SK-N-MC (cell line): Measurements from ENCODE around the gene CNGA2.

Experiments
- EZH2 ChIP-seq: fragments of 200-600 bp; sonication (generic); IDR thresholded peaks from one replicate; pipeline ENCODE4 v1.6.1; 2017; ENCODE audit warnings: antibody characterized with exemption
- FOXP2 ChIP-seq: optimal IDR thresholded peaks from 2 replicates; pipeline ENCODE3; 2011; ENCODE audit warnings: mild to moderate bottlenecking, moderate library complexity; ENCODE audit not compliant: insufficient read depth; ENCODE audit errors: extremely low read length, control extremely low read depth
- POLR2AphosphoS5 ChIP-seq: IDR thresholded peaks from 2 replicates; pipeline ENCODE4 v1.6.1; 2012; ENCODE audit warnings: mild to moderate bottlenecking, low read depth, low read length, borderline replicate concordance

DNA sequence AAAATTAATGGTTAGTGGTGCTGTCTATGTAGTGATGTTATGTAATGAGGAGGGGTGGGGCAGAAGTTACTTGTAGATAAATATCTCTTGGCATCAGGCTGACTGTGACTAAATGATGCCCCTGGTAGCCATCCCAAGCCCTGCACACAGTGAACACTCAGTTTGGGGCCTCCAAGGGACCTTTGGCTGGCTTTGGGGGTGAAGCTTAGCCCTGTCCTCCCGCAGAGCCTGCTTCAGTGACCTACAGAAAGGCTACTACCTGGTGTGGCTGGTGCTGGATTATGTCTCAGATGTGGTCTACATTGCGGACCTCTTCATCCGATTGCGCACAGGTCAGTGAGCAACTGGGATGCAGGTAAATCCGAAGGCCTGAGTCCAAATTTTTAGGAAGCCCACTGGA, 7.8 kb downstream of the CNGA2 start:
- TF ChIP-seq EZH2 (no peak), POLR2AphosphoS5 (no peak), FOXP2 (no peak)
